ENCODE measurements around the gene RAP1GAP2.

DNA sequence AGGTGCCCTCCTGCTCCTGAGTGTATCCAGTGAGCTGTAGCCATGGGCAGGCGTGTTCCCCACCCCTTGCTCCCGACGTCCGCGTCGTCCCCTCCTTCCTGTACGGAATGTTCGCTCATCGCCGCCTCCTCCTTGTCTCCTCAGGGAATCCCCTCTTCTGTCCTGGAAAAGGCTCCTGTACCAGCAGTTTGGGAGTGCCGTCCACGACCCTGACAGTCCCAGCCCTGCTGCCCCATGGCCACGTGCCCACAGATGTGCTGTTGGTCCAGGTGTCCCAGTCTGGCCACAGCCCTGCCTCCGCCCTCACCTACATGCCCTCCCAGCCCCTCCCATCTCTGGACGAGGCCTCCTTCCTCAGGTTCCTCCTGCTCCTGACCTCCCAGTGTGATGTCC is 237.0 kb downstream of the RAP1GAP2 start:
- TF ChIP-seq, protein P1, sequence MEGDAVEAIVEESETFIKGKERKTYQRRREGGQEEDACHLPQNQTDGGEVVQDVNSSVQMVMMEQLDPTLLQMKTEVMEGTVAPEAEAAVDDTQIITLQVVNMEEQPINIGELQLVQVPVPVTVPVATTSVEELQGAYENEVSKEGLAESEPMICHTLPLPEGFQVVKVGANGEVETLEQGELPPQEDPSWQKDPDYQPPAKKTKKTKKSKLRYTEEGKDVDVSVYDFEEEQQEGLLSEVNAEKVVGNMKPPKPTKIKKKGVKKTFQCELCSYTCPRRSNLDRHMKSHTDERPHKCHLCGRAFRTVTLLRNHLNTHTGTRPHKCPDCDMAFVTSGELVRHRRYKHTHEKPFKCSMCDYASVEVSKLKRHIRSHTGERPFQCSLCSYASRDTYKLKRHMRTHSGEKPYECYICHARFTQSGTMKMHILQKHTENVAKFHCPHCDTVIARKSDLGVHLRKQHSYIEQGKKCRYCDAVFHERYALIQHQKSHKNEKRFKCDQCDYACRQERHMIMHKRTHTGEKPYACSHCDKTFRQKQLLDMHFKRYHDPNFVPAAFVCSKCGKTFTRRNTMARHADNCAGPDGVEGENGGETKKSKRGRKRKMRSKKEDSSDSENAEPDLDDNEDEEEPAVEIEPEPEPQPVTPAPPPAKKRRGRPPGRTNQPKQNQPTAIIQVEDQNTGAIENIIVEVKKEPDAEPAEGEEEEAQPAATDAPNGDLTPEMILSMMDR (IDR thresholded peaks at IDR 0.05; ENCODE audit: control extremely low read depth in 1 of 3, insufficient read depth in 1 of 3, low read depth in 1 of 3, low read length in 3 of 3): no peak
- TF ChIP-seq, protein P2, sequence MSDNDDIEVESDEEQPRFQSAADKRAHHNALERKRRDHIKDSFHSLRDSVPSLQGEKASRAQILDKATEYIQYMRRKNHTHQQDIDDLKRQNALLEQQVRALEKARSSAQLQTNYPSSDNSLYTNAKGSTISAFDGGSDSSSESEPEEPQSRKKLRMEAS (IDR thresholded peaks at IDR 0.05): no peak
- TF ChIP-seq POLR2A (IDR thresholded peaks at IDR 0.05; ENCODE audit: control extremely low read depth in 1 of 2, low read depth in 2 of 2, low read length in 2 of 2) (no peak), TAF1 (IDR thresholded peaks at IDR 0.05; ENCODE audit: low read depth, low read length) (no peak), PHF8 (conservative IDR thresholded peaks at IDR 0.05; ENCODE audit: low read depth, low read length) (no peak), EP300 (IDR thresholded peaks at IDR 0.05; ENCODE audit: borderline replicate concordance in 1 of 2, low read depth in 2 of 2, low read length in 2 of 2) (no peak), JUN (IDR thresholded peaks at IDR 0.05; ENCODE audit: low read depth, low read length) (no peak)
